PFSK-1 (cell line): ENCODE results near the gene MRPL58.
A peak's percentile ranks its signal among the peaks of the same experiment; 100 is the strongest.

Experiments
- FOXP2 ChIP-seq: optimal IDR thresholded peaks from 2 replicates; pipeline ENCODE3; 2011; ENCODE audit warnings: borderline replicate concordance, control low read depth, inconsistent platforms; ENCODE audit not compliant: insufficient read depth; ENCODE audit errors: extremely low read length, extremely low read depth
- POLR2AphosphoS5 ChIP-seq: IDR thresholded peaks from 2 replicates; pipeline ENCODE4 v1.6.1; 2012; ENCODE audit warnings: low read depth, mild to moderate bottlenecking, control low read depth, low read length, moderate library complexity
- REST ChIP-seq, 2 experiments: IDR thresholded peaks; 2 replicates each; pipeline versions ENCODE4 v1.6.1 to v1.8.0; 2011 to 2012; ENCODE audit warnings: low read depth in 2 of 2, low read length in 2 of 2, control low read depth in 1 of 2, inconsistent platforms in 1 of 2, mild to moderate bottlenecking in 1 of 2, moderate library complexity in 1 of 2; ENCODE audit not compliant: insufficient read depth in 1 of 2
- SIN3A ChIP-seq: IDR thresholded peaks from 2 replicates; pipeline ENCODE4 v1.6.1; 2012; ENCODE audit warnings: mild to moderate bottlenecking, low read length, moderate library complexity, borderline replicate concordance; ENCODE audit not compliant: insufficient read depth
- TAF1 ChIP-seq: IDR thresholded peaks from 2 replicates; pipeline ENCODE4 v1.6.1; 2012; ENCODE audit warnings: low read length, control low read depth, borderline replicate concordance; ENCODE audit not compliant: insufficient read depth

Gene MRPL58

GRCh38 chr17:74968361-74968780 is 44.1 kb upstream of the MRPL58 start:
- TF ChIP-seq POLR2AphosphoS5 = no peak
- no peak for TF ChIP-seq REST (IDR thresholded peaks at IDR 0.05; ENCODE audit: insufficient read depth in 1 of 2, low read depth in 2 of 2, low read length in 2 of 2)

DNA sequence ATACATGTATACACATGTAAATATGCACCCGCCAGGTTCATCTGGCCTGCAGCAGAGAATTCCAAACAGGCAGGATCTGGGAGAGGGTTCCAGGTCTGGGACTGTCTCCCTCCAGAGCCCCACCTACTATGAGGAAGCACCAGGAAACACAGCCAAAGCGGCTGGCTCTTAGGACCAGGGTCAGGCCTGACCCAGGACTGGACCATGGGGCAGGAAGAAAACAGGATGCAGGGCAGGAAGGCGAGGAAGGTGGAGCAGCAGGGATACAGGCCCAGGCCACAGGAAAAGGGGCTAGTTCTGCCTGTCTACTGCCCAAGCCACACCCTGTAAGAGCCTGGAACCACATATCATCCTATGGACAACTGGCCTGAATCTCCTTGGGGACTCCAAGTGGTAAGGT is 42.1 kb upstream of the MRPL58 start:
- TF ChIP-seq SIN3A (no peak), TAF1 (no peak), FOXP2 (peak; percentile 75)

DNA sequence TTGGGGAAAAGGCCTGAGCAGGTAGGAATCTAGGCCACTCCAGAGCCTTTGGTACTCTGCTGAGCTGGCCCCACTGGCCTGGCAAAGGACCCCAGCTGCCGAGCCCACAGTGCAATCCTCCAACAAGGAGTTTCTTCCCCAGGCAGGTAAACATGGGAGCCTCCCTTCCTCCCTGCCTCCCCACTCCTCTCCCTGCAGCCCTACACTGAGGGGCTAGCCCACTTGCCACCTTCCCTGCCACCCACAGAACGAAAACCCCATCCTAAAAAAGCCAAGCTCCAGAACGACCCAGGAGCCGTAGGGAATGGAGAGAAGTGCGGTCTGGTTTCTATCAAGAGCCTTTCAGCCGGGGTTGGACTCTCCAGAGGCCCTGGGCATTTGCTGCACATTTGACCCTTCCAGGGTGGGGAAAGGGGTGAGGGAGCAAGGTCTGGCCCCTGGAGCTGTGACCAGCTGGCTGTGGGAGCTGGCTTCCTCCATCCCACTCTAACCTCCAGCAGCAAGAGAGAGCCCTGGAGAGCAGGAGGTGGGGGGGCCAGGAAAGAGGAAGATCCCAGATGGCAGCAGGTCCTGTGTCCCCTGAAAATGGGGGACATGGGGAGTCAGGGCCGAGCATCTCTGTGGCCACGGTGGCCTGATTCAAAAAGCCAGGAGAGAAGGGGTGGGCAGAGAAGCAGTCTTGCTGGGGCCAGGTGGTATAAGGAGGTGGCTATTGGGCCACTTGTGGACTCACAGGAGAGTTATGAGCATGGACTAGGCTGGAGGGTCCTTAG is 41.2 kb upstream of the MRPL58 start:
- TF ChIP-seq TAF1 = no peak
- TF ChIP-seq REST (IDR thresholded peaks at IDR 0.05; ENCODE audit: insufficient read depth in 1 of 2, low read depth in 2 of 2, low read length in 2 of 2) = no peak
- TF ChIP-seq SIN3A = no peak
- TF ChIP-seq POLR2AphosphoS5 = no peak
- TF ChIP-seq FOXP2 = no peak

DNA sequence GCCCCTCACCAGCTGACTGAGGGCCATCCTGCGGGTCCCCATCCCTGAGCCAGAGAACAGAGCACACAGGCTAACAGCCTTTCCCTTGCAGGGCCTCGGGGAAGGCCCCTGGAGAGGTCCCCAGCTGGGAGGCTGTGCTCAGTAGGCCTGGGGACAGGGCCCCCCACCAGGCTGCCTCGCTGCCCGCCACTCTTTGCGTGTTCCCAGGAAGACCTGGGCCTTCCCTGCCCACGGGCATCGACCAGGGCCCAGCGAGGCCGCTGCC is 40.7 kb upstream of the MRPL58 start:
- TF ChIP-seq SIN3A (no peak), TAF1 (no peak), REST (IDR thresholded peaks at IDR 0.05; ENCODE audit: insufficient read depth in 1 of 2, low read depth in 2 of 2, low read length in 2 of 2) (no peak), POLR2AphosphoS5 (no peak), FOXP2 (no peak)

DNA sequence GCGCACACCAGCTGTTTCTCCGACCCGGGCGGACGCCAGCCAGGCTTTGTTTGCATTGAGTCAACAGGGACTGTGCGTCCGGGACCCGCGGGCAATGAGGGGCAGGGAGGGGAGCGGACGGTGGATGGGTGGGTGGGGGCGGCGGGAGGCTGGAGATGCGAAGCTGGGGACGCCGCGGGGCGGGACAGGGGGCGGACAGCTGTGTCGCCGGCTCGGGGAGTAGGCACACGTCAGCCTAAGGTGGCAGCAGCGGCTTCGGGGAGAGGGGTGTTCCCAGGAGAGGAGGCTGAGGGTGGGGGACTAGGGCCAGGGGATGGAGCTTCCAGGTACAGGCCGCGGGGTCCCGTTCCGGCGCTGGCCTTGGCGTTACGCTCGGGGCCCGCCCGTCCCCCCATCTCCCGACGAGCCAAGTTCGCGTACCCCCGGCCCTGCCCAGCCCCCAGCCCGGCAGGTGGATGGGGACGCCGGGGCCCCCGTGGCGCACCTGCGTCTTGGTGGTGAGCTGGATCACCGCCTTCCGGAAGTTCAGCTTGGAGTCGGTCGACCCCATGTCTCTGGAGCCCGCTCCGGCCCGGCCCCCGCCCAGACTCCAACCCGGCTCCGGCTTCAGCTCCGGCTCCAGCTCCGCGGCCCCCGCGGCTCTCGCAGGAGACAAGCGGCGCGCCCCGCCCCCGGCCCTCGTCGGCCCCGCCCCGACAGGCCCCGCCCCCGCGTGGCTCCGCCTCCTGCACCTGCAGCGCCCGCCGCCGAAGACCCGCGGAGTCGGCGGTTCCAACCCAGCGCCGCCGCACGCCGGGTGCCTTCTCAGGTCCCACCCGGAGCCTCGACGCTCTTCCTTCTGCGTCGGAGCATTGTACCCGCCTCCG is 40.1 kb upstream of the MRPL58 start, which contains the start of gene HID1:
Gene HID1 (minus strand): TSS at position 653 of the 866 bp plus-strand sequence. CDS start 103 bp downstream, at position 550.
- TF ChIP-seq POLR2AphosphoS5 (no peak), FOXP2 (no peak), SIN3A (no peak), REST (IDR thresholded peaks at IDR 0.05; ENCODE audit: insufficient read depth in 1 of 2, low read depth in 2 of 2, low read length in 2 of 2) (no peak), TAF1 (no peak)
